HG02943 (cell line): ENCODE measurements around the gene SHISA8.

Experiments used
- ATAC-seq: cut with Tn5 transposase; IDR thresholded peaks from one replicate; pipeline ENCODE4 v1.9.1; 2021; ENCODE audit warnings: mild to moderate bottlenecking, low read depth, moderate library complexity; ENCODE audit not compliant: unreplicated experiment

SHISA8 gene

DNA sequence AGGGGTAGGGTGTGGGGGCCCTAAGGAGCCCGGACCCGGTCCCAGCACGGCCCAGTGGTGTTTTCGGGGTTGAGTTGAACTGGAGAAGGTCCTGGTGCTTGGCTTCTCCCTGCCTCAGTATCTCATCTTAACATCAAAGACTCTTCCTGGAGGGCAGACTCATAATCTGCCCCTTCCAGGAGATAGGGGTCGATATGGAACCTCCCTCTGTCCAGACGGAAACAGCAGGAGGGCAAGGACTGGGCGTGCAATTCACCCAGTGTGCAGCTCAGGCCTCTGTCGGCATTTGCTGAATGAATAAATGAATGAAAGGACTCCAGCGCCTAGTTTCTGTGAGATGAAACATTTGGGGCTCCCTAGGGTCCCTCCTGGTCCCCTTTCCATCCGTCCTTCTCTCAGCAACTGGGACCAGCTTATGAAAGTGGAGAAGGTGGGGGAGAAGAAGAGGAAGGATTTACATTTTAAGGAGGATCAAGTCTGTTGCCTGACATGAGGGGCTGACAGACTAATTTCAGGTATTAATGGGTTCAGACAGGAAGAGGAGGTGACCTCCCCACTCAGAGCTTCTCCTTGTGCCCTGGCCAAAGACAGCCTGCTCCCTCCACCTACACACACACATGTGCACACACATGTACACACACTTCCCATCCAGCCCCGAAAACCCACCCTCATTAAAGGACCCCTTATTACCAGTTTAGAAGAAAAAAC is 1.1 kb upstream of the SHISA8 start:
- ATAC-seq = no peak

GRCh38 chr22:41914611-41915034 is 251 bp downstream of the SHISA8 start:
- no peak for ATAC-seq

DNA sequence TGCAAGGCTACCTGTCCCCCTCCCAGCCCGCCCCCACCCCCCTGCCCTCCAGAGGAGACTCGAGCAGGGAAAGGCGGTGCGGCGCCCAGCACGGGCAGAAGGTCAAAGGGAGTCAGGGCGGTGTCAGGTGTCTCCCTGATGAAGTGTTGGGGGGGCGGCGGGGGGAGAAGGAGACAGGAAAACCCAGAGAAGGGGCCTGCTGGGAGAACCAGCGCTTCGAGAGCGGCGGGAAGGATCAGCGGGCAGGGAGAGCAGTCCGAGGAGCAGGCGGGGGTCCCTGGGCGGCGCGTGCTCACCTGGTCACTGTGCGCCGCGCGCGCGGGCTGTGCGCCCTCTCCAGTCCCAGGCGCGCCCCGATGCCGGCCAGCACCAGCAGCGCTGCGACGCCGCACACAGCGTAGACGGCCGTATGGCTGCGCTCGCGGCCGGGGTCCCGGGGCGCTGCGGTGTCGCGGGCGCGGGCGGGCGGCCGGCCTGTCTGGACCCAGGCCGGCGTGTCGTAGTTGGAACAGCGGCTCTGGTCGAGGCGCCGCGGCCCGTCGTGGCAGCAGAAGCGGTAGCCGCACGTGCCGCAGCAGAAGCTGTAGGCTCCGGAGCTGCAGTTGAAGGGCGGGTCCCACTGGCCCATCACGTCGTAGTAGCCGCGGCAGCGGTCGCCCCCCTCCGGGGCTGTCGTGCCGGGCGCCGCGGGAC is 886 bp downstream of the SHISA8 start:
- ATAC-seq = no peak

DNA sequence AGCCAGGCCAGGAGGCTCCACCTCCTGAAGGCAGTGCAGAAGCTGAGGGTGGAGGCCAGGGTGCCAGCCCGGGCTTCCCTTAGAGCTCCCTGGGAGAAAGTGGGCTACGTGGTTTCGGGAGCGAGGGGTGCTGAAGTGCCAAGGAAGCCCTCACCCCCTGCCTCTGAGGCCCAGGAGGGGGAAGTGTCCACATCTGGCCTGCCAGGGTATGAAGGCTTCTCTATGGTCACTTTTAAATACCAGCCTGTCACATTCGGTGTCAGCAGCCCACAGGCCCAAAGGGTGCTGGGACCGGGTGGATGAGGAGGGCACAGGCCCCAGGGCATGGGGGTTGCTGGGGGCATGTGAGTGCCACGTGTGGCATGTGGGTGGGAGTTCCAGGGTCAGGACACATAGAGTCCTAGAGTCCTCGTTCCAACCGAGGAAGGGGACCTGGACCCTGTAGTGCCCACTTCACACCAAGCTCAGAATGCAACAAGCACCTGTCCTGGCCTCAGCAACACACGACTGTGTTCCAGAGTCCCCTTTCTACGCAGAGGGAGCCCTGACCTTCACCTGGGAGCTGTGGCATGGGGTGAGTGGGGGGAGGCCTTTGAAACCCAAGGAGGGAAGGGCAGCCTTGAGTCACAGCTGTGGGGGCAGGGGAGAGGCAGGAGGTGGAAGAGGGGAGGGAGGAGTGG is 1.7 kb downstream of the SHISA8 start:
- ATAC-seq = no peak

DNA sequence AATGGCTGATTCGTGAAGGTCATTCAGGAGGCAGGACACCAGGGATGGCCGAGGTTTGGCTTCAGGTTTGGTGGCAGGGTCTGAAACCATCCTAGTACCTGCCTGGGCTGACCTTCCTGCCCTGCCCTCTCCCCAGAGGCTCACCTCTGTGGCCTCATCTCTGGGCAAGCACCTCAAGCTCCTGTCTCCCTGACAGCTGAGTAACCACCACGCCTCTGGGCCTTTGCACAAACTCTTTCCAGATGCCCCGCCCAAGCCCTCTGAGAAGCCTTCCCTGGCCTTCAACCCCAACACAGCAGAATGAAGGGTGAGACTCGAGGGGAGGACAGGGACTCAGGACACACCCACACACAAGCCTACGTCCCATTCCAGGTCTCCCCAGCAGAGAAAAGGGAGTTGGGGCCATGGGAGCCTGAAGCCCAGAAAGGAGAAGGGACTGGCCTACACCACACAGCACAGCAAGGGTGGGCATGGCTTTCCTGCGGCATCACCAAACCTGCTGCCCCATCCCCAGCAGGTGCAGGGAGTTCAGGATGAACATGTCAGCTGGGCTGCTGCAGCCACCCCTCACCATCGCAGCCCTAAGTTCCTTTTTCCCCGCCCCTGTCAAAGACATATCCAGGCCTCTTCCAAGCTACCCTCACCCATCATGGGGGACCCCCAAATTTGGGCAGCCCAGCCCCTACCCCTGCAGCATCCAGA is 2.4 kb downstream of the SHISA8 start:
- ATAC-seq = no peak

GRCh38 chr22:41911001-41911611 is 3.8 kb downstream of the SHISA8 start:
- ATAC-seq = no peak

GRCh38 chr22:41910050-41911000 is 4.5 kb downstream of the SHISA8 start:
- ATAC-seq = no peak

DNA sequence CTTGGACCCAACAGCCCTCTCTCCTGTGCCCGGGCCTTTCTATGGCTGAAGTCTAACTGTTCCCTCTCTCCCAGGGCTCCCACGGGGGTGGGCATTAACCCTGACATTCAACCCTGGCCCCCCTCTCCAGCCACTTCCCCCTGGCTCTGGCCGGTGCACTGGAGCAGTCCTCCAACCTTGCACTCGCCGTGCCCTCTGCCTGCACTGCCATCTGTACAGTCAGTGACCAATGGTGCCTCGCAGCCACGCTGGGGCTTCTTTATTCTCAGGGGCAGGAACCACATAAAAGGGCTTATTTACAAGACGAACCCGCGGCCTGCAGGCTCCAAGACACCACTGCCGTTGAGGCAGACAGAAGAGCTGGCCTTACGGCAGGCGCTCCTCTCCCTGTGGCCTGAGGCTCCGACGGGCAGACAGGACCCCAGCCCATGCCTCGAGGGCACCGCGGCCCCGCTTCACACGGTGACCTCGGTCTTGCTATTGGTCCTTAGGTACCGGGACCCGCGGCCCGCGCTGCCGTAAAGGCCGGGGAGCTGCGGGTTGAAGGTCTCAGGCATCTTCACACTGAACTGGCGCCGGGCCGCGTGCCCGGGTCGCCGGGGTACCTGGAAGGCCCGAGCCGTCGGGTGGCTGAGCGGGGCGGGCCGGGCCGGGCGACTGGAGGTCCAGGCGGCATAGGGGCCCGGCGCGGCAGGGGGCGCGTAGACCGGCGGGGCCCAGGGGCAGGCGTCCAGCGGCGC is 5.4 kb downstream of the SHISA8 start:
- ATAC-seq = no peak

- no peak for ATAC-seq
Observed at GRCh38 chr22:41908411-41909309, 6.2 kb downstream of the SHISA8 start.

GRCh38 chr22:41907436-41908401 is 7.2 kb downstream of the SHISA8 start:
- ATAC-seq = no peak

DNA sequence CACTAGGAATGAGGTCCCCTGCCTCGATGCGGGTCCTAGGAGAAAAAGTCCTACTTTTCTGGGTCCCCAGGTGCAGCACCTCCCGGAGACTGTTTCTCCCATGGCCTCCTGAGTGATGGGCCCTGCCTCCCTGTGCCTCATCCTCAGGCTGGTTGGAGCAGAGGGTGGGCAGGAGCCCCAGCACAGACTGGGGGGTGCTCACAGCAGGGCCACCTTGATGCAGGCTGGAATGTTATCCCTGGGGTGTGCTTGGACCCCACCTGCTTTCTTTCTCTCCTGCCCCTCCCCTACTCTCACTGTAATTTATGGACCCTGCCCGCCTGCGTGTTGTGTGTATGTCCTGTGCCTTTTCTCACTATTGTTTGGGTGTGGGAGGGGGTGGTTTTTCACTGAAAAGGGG is 8.1 kb downstream of the SHISA8 start:
- no peak for ATAC-seq

DNA sequence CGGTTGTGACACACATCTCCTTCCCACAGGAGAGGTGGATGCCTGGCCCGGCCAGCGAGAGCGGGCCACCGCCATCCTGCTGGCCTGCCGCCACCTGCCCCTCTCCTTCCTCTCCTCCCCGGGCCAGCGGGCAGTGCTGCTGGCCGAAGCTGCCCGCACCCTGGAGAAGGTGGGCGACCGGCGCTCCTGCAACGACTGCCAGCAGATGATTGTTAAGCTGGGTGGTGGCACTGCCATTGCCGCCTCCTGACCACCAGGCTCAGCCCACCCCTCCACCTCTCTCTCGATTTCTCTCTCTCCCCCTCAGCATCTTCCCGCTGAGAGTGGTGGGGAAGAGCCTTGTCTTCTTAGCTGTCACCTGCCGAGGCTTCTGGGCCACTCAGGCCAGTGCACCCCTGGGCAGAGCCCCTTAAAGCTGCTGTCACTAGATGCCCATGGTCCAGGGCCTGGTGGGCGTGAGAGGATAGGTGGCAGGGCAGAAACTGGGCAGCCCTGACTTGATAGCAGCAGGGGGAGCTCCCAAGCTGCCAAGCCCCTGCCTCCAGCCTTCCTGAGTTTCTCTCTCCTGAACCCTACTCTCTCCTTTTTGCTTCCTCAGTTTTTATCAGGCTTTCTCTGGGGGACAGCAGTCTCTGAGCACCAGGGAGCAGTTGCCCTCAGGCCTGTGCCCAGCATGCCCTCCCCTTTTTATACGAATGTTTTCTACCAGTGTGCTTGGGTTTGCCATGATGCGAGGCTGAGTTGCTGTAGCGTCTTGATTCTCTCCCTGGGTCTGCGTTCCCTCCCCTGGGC is 9.3 kb downstream of the SHISA8 start:
- ATAC-seq = no peak

GRCh38 chr22:41904450-41905410 is 10.1 kb downstream of the SHISA8 start:
- ATAC-seq = no peak

DNA sequence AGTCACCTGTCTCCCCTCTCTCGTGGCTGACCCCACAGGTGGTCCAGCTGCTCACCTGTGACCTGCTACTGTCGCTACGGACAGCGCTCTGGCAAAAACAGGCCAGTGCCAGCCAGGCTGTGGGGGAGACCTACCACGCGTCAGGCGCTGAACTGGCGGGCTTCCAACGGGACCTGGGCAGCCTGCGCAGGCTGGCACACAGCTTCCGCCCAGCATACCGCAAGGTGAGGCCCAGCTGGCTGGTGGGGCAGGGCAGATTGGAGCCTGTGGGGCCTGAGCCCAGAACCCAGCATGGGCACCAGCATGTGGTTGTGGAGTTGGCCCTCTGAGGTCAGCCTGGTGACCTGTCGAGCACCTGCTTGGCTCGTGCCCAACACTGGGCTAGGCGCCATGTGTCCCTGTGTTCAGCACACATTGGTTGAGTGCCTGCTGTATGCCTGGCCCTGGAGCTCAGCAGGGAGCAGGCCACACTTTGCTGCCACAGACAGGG is 11.9 kb downstream of the SHISA8 start:
- no peak for ATAC-seq

DNA sequence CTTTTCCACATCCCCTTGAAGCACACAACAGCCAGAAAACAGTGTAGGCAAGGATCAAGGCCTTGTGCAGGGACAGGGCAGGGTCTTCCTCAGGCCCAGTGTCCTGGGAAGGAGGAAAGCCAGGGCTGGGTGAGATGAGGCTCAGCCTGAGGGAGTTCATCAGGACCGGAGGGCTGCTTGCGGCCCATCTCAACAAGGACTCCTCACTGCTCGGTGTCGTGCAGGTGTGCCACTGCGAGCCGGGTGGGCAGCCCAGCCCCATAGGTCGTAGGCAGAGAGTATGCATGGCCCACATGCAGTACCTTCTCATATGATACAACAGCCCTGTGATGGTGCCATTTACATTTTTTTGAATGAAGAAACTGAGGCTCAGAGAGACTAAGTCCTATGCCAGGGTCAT is 12.9 kb downstream of the SHISA8 start:
- ATAC-seq = no peak
